K562 (cell line): ENCODE data around the gene PRPSAP2. TPM values are rescaled to one million over a fixed set of nuclear protein-coding genes. Genes with fewer than 3 reads are reported as not detected.

Source experiments
- ATAC-seq: fragments of 200-7000 bp; cut with Tn5 transposase; 3 replicates; pipeline ENCODE4 v1.9.1; 2020; ENCODE audit warnings: moderate library complexity
- BruUV-seq: library from RNA; stranded (reverse); fragments of 400-500 nt; replicated peaks from 2 replicates; lab custom pipeline; 2021; lab: Mats Ljungman, UMichigan
- CTCF ChIA-PET: fragments of 300-600 bp; formaldehyde crosslinking; extraction: SDS; loops from one replicate; lab custom pipeline; 2021; ENCODE audit warnings: low intra/inter-chr PET ratio; lab: Yijun Ruan, JAX
- POLR2A ChIA-PET: fragments of 300-600, 350-650 bp; sonication (Branson Sonifier 250); formaldehyde crosslinking; extraction: SDS; loops from one replicate; lab custom pipeline; 2021; ENCODE audit warnings: antibody characterized with exemption, inconsistent platforms; lab: Yijun Ruan, JAX
- DNase-seq, 4 experiments: peaks; one replicate each; pipeline versions ENCODE4 v3.0.0 to v3.0.0-alpha.2; 2011 to 2018; ENCODE audit warnings: low spot score in 3 of 4, mixed read lengths in 3 of 4; ENCODE audit errors: extremely low read depth in 1 of 4
- FAIRE-seq: peaks from 2 replicates; lab custom pipeline; 2011; peaks lifted over from hg19 to GRCh38; lab: Jason Lieb, UNC
- H2AFZ ChIP-seq: 2 replicates; pipeline ENCODE4 v1.6.0; 2011; ENCODE audit warnings: low read depth, low read length, control low read depth, inconsistent platforms
- H3K27ac ChIP-seq: fragments of 200-600 bp; 3 replicates; pipeline ENCODE4 v1.8.0; 2011; ENCODE audit warnings: low read depth, mild to moderate bottlenecking, control low read depth, inconsistent platforms, low read length, moderate library complexity, mixed read lengths; ENCODE audit errors: extremely low read depth
- H3K27me3 ChIP-seq, 2 experiments: fragments of 300-600 bp in 1 of 2; 2 replicates in 1 of 2; 3 replicates in 1 of 2; pipeline versions ENCODE4 v1.6.0 to v1.8.0; 2011; ENCODE audit warnings: inconsistent platforms in 2 of 2, low read length in 2 of 2, mild to moderate bottlenecking in 1 of 2, mixed read lengths in 1 of 2, moderate library complexity in 1 of 2; ENCODE audit not compliant: control insufficient read depth in 2 of 2, insufficient read depth in 2 of 2
- H3K36me3 ChIP-seq: fragments of 300-600 bp; 3 replicates; pipeline ENCODE4 v1.8.0; 2011; ENCODE audit warnings: mild to moderate bottlenecking, low read length, inconsistent platforms; ENCODE audit not compliant: control insufficient read depth, insufficient read depth
- H3K4me1 ChIP-seq, 2 experiments: fragments of 200-600 bp in 1 of 2; replicated peaks in 1 of 2; 2 replicates in 1 of 2; 3 replicates in 1 of 2; pipeline versions ENCODE4 v1.5.1 to v1.8.0; 2011; ENCODE audit warnings: inconsistent platforms in 2 of 2, low read length in 2 of 2, mild to moderate bottlenecking in 1 of 2, mixed read lengths in 1 of 2, moderate library complexity in 1 of 2; ENCODE audit not compliant: control insufficient read depth in 2 of 2, insufficient read depth in 2 of 2
- H3K4me2 ChIP-seq: 2 replicates; pipeline ENCODE4 v1.6.1; 2011; ENCODE audit warnings: low read length, control low read depth, inconsistent platforms, mixed read lengths; ENCODE audit not compliant: insufficient read depth
- H3K4me3 ChIP-seq: fragments of 200-600 bp; sonication (generic), shearing (Covaris generic); 2 replicates; pipeline ENCODE4 v1.5.1; 2016; ENCODE audit warnings: control low read depth, inconsistent platforms
- H3K79me2 ChIP-seq: fragments of 200-600 bp; 3 replicates; pipeline ENCODE4 v1.8.0; 2011; ENCODE audit warnings: low read length, inconsistent platforms; ENCODE audit not compliant: control insufficient read depth, insufficient read depth
- H3K9ac ChIP-seq, 2 experiments: 2 replicates each; pipeline versions ENCODE4 v1.6.0 to v1.6.1; 2011; ENCODE audit warnings: low read depth in 2 of 2, low read length in 2 of 2, control low read depth in 1 of 2, inconsistent platforms in 1 of 2, mild to moderate bottlenecking in 1 of 2, mixed read lengths in 1 of 2; ENCODE audit not compliant: insufficient read depth in 1 of 2
- H3K9me1 ChIP-seq: one replicate; pipeline ENCODE4 v1.6.0; 2011; ENCODE audit warnings: inconsistent platforms, mild to moderate bottlenecking, low read length, moderate library complexity; ENCODE audit not compliant: control insufficient read depth, insufficient read depth
- H3K9me3 ChIP-seq: replicated peaks from 2 replicates; pipeline ENCODE4 v1.5.1; 2011; ENCODE audit warnings: low read depth, low read length, inconsistent platforms; ENCODE audit not compliant: control insufficient read depth, insufficient read depth
- H4K20me1 ChIP-seq: replicated peaks from 2 replicates; pipeline ENCODE4 v1.6.1; 2011; ENCODE audit warnings: low read length, inconsistent platforms, mixed read lengths; ENCODE audit not compliant: control insufficient read depth, insufficient read depth
- BCLAF1 ChIP-seq, 2 experiments: fragments of 450-650 bp in 1 of 2; IDR thresholded peaks; 2 replicates each; pipeline ENCODE4 v1.6.1; 2011 to 2017; ENCODE audit warnings: low read depth in 2 of 2, antibody characterized with exemption in 1 of 2, borderline replicate concordance in 1 of 2, low read length in 1 of 2, mild to moderate bottlenecking in 1 of 2, mixed read lengths in 1 of 2; ENCODE audit not compliant: control insufficient read depth in 1 of 2
- CEBPB ChIP-seq: fragments of 450-650 bp; IDR thresholded peaks from 2 replicates; pipeline ENCODE4 v1.6.1; 2016; ENCODE audit warnings: missing genetic modification characterization, missing compliant biosample characterization
- MBD1 ChIP-seq: fragments of 250-450 bp; sonication (Bioruptor Pico); IDR thresholded peaks from 2 replicates; pipeline ENCODE4 v1.8.0; 2022; ENCODE audit warnings: inconsistent platforms
- NR1H2 ChIP-seq: sonication (generic); formaldehyde crosslinking; IDR thresholded peaks from 2 replicates; pipeline ENCODE4 v1.4.0; 2020; ENCODE audit warnings: mild to moderate bottlenecking, missing genetic modification reagents
- PHB2 ChIP-seq: fragments of 450-650 bp; IDR thresholded peaks from 2 replicates; pipeline ENCODE4 v1.6.1; 2017; ENCODE audit warnings: low read depth
- ZFPM2 ChIP-seq: fragments of 250-450 bp; sonication (Bioruptor Pico); IDR thresholded peaks from 2 replicates; pipeline ENCODE4 v1.5.1; 2022; ENCODE audit warnings: mild to moderate bottlenecking
- WGBS: fragments of 100-300 bp; shearing (Covaris generic); methylation state at CpG from one replicate; pipeline ENCODE4 v1.1.6; 2016; ENCODE audit warnings: low coverage, mixed read lengths; ENCODE audit not compliant: insufficient coverage; ENCODE audit errors: missing lambda C conversion rate; 5-methylcytosine and 5-hydroxymethylcytosine counted together
- in situ Hi-C: fragments of 300-500 bp; cut with MboI; formaldehyde crosslinking; loops from 4 replicates; pipeline ENCODE4 v1.15.0; 2018; ENCODE audit warnings: inconsistent platforms, mixed read lengths
- intact Hi-C: fragments of 100-400 bp; cut with micrococcal nuclease; formaldehyde crosslinking; loops from 2 replicates; pipeline ENCODE4 v1.14.2; 2022
- polyA plus RNA-seq, 8 experiments: library from polyadenylated mRNA; depleted of rRNA in 4 of 8; stranded (reverse) in 5 of 8; unstranded in 3 of 8; fragments of >200 nt; fragmentation: Nextera tagmentation in 2 of 8; fragmentation: Illumina TruSeq in 1 of 8; extraction: Ambion mirVana in 2 of 8; extraction: Trizol in 1 of 8; gene quantifications; 2 replicates each; pipeline versions ENCODE4 v1.2.1 to v1.2.3, GENCODE V29; 2011 to 2014; ENCODE audit warnings: inconsistent platforms in 1 of 8, missing spikeins in 1 of 8
- total RNA-seq, 7 experiments: library from RNA; depleted of rRNA in 6 of 7; stranded (reverse); fragments of >200 nt in 6 of 7; fragmentation: Illumina TruSeq in 2 of 7; extraction: Trizol in 2 of 7; gene quantifications; 2 replicates each; pipeline versions ENCODE4 v1.2.1 to v1.2.3, GENCODE V29; 2011 to 2021; ENCODE audit warnings: low replicate concordance in 1 of 7

The PRPSAP2 gene
- total and polyA plus RNA-seq, 9 of the 15 experiments (the other 6 are each of a cell fraction or from before 2014, with no cell fraction given), result 15.5 to 56.7 (median 35.7) TPM

GRCh38 chr17:18905226-18905625, 47.3 kb downstream of the PRPSAP2 start:
- H2AFZ ChIP-seq, result no peak overlapping the region
- FAIRE-seq (no peak), ATAC-seq (no peak), DNase-seq (no peak)
- no peak overlapping the region for H3K27ac ChIP-seq
- H3K27me3 ChIP-seq, result no peaks in the 10 kb centered on the region
- no peak overlapping the region for H3K4me3 ChIP-seq
- no peak overlapping the region for H3K9ac ChIP-seq
- H3K79me2 ChIP-seq, result peaks cover 5% of the 10 kb centered on the region; the same call in 1 of the 3 replicates
- H3K9me1 ChIP-seq, result no peaks in the 10 kb centered on the region
- in situ Hi-C loops, result no loop called here
- H3K4me1 ChIP-seq, result no peaks in the 10 kb centered on the region
- TF ChIP-seq BCLAF1 (IDR thresholded peaks at IDR 0.05; ENCODE audit: borderline replicate concordance in 1 of 2, control insufficient read depth in 1 of 2, low read depth in 2 of 2, low read length in 1 of 2) (no peak), MBD1 (no peak), PHB2 (no peak), ZFPM2 (CRISPR knock-in tag) (no peak), CEBPB (tag) (no peak), NR1H2 (CRISPR knock-in tag) (no peak)
- H4K20me1 ChIP-seq, result no peaks in the 10 kb centered on the region
- peaks cover 28% of the 10 kb centered on the region for H3K36me3 ChIP-seq
- ChIA-PET POLR2A (no interaction called here), CTCF (no interaction called here)
- H3K9me3 ChIP-seq, result no peaks in the 10 kb centered on the region
- intact Hi-C loops, result no loop called here
- no TSS peak for BruUV-seq
- H3K4me2 ChIP-seq, result no peak overlapping the region
- 85% methylated on average over 4 of the region's 5 CpGs for WGBS
